NCI-H446 (cell line): ENCODE results near the gene CARS1.

ENCODE experiments used
- DNase-seq, 2 experiments: peaks; one replicate each; lab custom pipeline; 2025; lab: John Stamatoyannopoulos, UW

The CARS1 gene

DNA sequence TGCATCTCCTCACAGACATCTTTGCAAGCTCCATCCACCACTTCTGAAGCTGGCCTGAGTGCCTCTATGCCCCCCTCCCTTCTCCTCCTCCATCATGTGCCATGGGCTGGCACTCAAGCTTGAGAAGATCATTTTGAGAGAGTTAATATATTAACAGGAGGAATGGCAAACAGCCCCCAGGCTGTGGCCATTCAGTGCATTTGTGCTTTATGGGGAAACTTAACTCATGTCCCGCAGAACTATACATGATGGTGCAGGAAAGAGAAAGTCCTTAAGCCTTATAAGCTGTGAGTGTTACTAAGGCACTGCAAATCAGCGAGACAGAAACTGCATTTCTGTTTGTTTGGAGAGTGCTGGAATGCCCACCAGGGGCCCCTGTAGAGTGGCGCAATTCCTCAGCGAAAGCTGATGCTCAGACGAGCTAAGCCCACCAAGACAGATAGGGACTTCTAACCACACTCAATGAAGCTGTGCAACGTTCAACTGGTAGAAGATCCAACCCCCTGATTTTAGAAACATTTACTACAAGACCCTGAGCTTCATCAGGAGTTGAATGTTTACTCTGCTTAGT, 101.2 kb downstream of the CARS1 start:
- no peak for DNase-seq

DNA sequence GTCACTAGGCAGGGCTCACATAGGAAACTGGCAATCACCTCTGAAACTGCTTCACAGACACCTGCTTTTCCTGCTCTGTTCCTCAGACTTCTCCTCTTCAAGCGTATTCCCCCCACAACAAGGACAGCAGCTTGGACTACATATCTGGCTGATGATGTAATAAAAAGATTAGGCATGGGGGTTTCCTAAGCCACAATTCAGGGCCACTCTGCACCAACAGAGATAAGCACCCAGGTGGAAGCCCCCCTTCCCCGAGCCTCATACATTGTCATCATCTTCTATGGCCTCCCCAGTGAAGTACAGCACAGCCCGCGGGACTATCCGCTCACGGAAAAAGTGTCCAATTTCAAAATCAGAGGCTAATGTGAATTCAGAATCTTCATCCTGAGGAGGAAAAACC, 103.0 kb downstream of the CARS1 start:
- DNase-seq: no peak

GRCh38 chr11:2952290-2952689, 104.9 kb downstream of the CARS1 start:
- DNase-seq: no peak

GRCh38 chr11:2951231-2952110, 105.8 kb downstream of the CARS1 start:
- DNase-seq: no peak
